Subcutaneous adipose tissue (tissue), 4 donors: ENCODE data around the gene TMEM129. TPM values are rescaled to one million over a fixed set of nuclear protein-coding genes. Genes with fewer than 3 reads are reported as not detected.

Source experiments
- total RNA-seq, 4 donors: library from RNA; depleted of rRNA; stranded (reverse); fragments of >200 nt; gene quantifications; one replicate each; pipeline ENCODE4 v1.1.0, GENCODE V29; 2016
- TF ChIP-seq, protein P1 (sequence below): fragments of 450-650 bp; IDR thresholded peaks from one replicate; pipeline ENCODE4 v1.5.1; 2016; ENCODE audit warnings: low read depth, mild to moderate bottlenecking, control low read depth, antibody characterized with exemption, moderate library complexity

Gene TMEM129
- total RNA-seq, 4 donors from 2014 or later = 21.0 to 65.4 (median 30.4) TPM

DNA sequence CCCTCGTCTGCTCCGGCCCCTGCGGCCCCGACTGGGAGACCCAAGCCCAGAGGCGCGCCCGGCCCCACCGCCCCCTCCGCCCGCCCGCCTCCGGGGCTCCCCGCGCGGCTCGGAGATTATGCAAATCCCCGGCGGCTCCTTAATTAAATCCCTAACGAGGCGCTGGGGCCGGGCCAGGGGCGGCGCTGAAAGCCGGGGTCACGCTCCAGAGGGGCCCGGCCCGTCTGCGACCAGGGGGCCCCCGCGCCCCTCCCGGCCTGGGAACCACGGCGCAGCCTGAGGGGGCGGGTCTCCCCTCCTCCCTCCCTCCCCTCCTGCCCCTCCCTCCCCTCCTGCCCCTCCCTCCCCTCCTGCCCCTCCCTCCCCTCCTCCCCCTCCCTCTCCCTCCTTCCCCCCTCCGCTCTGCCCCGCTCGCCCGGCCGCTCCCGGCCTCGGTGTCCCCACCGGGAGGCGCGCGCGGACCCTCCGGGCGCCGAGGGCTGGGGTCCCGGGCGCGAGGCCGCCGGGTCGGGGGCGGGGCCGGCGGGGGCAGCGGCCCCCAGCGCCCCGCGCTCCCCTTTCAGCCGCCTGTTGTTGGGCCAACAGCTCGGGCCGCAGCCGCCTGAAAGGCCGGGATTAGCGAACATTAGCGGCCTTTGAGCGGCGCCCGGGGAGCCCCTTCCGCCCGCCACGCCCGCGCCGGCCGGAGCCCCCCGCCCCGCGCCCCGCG is 46.1 kb upstream of the TMEM129 start:
- TF ChIP-seq, protein P1, sequence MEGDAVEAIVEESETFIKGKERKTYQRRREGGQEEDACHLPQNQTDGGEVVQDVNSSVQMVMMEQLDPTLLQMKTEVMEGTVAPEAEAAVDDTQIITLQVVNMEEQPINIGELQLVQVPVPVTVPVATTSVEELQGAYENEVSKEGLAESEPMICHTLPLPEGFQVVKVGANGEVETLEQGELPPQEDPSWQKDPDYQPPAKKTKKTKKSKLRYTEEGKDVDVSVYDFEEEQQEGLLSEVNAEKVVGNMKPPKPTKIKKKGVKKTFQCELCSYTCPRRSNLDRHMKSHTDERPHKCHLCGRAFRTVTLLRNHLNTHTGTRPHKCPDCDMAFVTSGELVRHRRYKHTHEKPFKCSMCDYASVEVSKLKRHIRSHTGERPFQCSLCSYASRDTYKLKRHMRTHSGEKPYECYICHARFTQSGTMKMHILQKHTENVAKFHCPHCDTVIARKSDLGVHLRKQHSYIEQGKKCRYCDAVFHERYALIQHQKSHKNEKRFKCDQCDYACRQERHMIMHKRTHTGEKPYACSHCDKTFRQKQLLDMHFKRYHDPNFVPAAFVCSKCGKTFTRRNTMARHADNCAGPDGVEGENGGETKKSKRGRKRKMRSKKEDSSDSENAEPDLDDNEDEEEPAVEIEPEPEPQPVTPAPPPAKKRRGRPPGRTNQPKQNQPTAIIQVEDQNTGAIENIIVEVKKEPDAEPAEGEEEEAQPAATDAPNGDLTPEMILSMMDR = no peak

GRCh38 chr4:1766106-1767060 is 45.3 kb upstream of the TMEM129 start:
- TF ChIP-seq, protein P1 = no peak

GRCh38 chr4:1765409-1766072 is 44.4 kb upstream of the TMEM129 start:
- TF ChIP-seq, protein P1 = no peak

GRCh38 chr4:1764670-1765069 is 43.5 kb upstream of the TMEM129 start:
- TF ChIP-seq, protein P1 = no peak

GRCh38 chr4:1763550-1764080 is 42.5 kb upstream of the TMEM129 start:
- TF ChIP-seq, protein P1 = no peak

- TF ChIP-seq, protein P1 = no peak
Observed at GRCh38 chr4:1763070-1763549, 42.0 kb upstream of the TMEM129 start.
